ENCODE data around the gene HOXC5.
"Not testable (repeated sequence)": the region's sequence is repeated elsewhere in the genome, so short reads cannot be mapped to it uniquely, and the experiment has no call there.

The HOXC5 gene

DNA sequence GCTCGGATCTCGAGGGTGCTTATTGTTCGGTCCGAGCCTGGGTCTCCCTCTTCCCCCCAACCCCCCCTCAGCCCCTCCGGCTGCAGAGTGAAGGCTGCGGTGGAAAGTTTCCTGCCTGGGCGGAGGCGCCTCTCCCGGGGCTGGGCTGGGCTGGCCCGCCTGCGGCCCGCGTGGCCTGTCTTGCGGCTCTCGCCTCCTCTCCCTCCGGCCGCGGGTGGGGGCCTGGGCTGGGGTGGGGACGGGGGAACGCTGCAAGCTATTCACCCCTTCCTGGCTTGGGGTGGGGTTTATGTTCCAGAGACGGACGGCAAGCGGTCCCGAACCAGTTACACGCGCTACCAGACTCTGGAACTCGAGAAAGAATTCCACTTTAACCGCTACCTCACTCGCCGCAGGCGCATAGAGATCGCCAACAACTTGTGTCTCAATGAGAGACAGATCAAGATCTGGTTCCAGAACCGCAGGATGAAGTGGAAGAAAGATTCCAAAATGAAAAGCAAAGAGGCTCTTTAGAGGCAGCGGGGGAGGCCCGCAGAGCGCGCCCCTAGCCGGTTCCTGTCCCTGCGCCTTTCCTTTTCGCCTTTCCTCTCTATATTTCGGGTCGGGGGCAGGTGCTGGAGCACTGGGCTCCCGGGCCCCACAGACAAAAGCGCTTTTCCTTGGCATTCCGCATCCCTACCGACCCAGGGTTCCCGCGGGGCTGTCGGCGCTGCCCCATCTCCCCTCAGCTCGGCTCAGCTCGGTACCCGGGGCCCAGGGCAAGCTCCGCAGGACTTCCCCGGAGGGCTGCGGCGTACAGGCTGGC, 1.3 kb downstream of the HOXC5 start:
- peak in 1 of 2 experiments; percentile 57 for DNase-seq (ENCODE audit: low read depth in 2 of 2)

- DNase-seq (ENCODE audit: low read depth in 2 of 2): no peak
These were observed 2.0 kb downstream of the HOXC5 start for GRCh38 chr12:54034785-54035310.

- no peak for DNase-seq (ENCODE audit: low read depth in 2 of 2)
These were observed 2.9 kb downstream of the HOXC5 start for GRCh38 chr12:54035568-54036264.

- no peak for DNase-seq (ENCODE audit: low read depth in 2 of 2)
These were observed 3.9 kb downstream of the HOXC5 start for GRCh38 chr12:54036620-54037359.

GRCh38 chr12:54037360-54038283, 4.8 kb downstream of the HOXC5 start:
- DNase-seq (ENCODE audit: low read depth in 2 of 2): no peak

GRCh38 chr12:54038284-54038870, 5.5 kb downstream of the HOXC5 start:
- no peak for DNase-seq (ENCODE audit: low read depth in 2 of 2)

GRCh38 chr12:54038871-54039414, 6.1 kb downstream of the HOXC5 start:
- DNase-seq (ENCODE audit: low read depth in 2 of 2): no peak

DNA sequence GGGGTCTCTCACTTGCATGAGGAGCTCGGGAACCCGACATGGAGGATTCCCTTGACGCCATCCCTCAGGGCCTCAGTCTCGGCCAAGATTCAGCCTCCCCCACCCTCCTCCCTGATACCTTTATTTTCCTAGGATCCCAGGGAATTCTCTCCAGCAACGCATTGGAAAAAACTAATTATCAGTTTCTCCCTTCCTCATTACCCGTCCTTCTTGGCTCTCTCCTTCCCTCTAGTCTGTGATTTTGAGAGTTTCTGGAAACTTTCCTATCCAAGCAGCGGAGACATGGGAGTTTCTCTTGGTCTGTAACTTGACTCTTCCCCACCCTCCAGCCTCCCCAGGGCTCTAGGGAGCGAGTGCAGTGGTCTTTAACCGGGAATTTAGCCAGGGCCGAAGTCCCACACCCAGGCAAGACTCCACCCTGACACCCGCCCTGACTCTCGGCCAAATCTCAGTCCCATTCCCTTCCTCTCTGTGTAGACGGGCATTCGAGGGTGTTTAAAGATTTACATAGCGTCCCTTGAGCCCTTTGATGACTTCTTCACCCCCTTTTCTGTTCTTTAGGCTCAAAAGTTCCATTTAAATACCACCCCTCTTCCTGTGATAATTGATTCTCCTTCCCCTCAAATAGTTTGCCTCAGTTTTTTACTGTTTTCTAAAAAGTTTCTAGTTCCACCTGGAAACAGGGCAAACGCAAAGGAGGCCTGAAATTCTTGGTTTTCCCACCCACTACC, 6.7 kb downstream of the HOXC5 start:
- DNase-seq (ENCODE audit: low read depth in 2 of 2): no peak

DNA sequence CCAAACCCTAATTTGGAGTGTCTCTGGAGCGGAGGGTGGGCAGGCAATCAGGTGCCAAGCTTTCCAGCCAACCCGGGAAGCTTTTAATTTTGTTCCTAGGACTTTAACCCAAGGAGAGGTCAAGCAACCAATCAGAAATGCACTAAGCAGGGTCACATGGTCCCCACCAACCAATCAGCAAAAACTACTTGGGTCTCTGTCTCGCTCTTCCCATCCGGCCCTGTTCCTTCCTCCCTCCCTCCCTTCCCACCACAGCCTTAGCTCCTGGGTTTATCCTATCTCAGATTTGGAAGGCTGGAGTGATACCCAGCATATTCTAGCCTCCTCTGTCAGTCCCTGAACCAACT, 7.3 kb downstream of the HOXC5 start:
- DNase-seq (ENCODE audit: low read depth in 2 of 2): no peak

- DNase-seq (ENCODE audit: low read depth in 2 of 2): no peak
These were observed 7.8 kb downstream of the HOXC5 start for GRCh38 chr12:54040648-54041047.

- no peak for DNase-seq (ENCODE audit: low read depth in 2 of 2)
These were observed 8.3 kb downstream of the HOXC5 start for GRCh38 chr12:54041097-54041690.

DNA sequence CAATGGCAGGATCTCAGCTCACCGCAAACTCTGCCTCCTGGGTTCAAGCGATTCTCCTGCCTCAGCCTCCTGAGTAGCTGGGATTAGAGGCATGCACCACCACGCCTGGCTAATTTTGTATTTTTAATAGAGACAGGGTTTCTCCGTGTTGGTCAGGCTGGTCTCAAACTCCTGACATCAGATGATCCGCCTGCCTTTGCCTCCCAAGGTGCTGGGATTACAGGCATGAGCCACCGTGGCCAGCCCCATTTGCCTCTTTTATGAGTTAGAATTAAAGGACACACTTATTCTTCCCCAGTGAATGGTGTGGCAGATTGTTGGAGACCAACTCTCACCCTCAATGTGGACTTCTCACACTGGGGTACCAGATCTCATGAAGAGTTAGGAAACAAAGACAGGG, 9.2 kb downstream of the HOXC5 start:
- DNase-seq (ENCODE audit: low read depth in 2 of 2): not testable (repeated sequence)

- DNase-seq (ENCODE audit: low read depth in 2 of 2): no peak
These were observed 10.4 kb downstream of the HOXC5 start for GRCh38 chr12:54042970-54043853.

DNA sequence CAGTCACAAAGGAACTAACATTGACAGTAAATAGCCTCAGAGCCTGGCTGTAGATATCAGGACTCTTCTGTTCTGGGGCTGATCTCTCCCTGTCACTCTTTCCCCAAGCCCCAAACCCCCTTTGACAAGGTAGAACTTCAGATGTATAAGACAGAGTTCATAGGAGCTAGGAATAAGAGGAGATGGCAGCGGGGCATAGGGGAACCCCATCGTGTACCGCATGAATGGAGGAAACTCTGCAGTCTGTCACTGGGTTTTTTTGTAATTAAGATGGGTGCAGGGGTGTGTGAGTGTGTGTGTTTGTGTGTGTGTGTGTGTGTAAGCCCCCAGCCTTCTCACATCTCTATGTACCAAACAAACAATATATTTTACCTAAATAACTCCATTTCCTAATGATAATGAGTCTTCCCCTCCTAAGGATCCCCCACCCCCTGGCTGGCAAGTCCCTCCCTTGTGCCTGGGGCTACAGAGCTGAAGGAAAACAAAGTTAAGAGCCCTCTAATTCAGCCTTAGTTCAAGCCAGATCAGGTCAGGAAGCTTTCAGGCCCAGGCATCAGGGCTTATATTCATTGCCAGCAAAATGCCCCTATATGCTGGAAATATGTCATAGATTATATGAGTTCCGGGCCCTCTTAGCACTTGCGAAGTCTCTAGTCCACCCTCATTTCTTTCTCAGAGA, 11.7 kb downstream of the HOXC5 start:
- DNase-seq (ENCODE audit: low read depth in 2 of 2): no peak

DNA sequence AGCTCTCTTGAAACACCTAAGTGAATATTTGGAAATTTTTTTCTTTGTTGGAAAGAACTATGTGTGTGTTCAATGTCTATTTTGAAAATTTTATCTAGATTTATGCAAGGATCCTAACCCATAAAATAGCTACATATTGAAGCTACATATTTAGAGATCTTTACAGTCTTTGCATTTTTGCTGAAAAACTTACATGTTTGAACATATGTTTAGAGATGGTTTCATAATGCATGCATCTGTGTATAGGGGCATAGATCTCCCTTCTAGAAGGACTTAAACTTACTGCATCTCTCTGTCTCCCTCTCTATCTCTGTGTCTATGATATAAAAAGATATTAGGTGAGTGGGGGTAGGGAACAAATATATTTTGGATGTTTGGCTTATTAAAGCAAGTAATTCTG, 12.6 kb downstream of the HOXC5 start:
- DNase-seq (ENCODE audit: low read depth in 2 of 2): no peak

- no peak for DNase-seq (ENCODE audit: low read depth in 2 of 2)
These were observed 13.1 kb downstream of the HOXC5 start for GRCh38 chr12:54045868-54046521.

DNA sequence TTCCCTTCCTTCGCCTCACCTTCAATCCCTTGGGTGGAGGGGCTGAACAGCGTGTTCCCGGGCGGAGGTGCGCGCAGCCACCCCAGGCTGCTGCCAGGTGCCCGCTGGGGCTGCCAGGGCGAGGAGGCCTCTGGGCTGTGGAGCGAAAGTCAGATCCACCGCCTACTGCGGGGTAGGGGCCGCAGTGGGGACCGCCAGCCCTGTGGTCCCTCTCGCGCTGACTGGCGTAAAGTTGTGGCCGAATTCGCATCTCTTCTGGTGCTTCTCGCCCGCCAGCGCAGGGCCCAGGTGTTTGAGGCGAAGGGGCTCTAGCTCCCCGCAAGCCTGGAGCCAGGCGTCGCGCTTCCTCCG, 13.9 kb downstream of the HOXC5 start:
- DNase-seq (ENCODE audit: low read depth in 2 of 2): no peak
